Neuronal stem cell (in vitro differentiated cells): ENCODE results near the gene IPO8.

Source experiments
- DNase-seq: peaks from one replicate; pipeline ENCODE4 v3.0.0-alpha.2; 2013; ENCODE audit warnings: low spot score
- H2AFZ ChIP-seq: one replicate; pipeline ENCODE4 v1.6.1; 2013; ENCODE audit warnings: mild to moderate bottlenecking, low read length, inconsistent platforms
- H2AK5ac ChIP-seq: 2 replicates; pipeline ENCODE4 v1.6.1; 2013; ENCODE audit warnings: low read depth, mild to moderate bottlenecking, inconsistent platforms, low read length, moderate library complexity, mixed read lengths
- H2BK120ac ChIP-seq: 2 replicates; pipeline ENCODE4 v1.6.1; 2013; ENCODE audit warnings: low read depth, mild to moderate bottlenecking, inconsistent platforms, low read length, moderate library complexity, mixed read lengths
- H2BK12ac ChIP-seq: one replicate; pipeline ENCODE4 v1.6.1; 2013; ENCODE audit warnings: low read length, inconsistent platforms
- H2BK15ac ChIP-seq: 2 replicates; pipeline ENCODE4 v1.6.1; 2013; ENCODE audit warnings: mild to moderate bottlenecking, low read length, inconsistent platforms, mixed read lengths
- H2BK5ac ChIP-seq: one replicate; pipeline ENCODE4 v1.6.1; 2013; ENCODE audit warnings: inconsistent platforms, mild to moderate bottlenecking, low read length, moderate library complexity
- H3K14ac ChIP-seq: one replicate; pipeline ENCODE4 v1.6.1; 2013; ENCODE audit warnings: low read length, inconsistent platforms
- H3K18ac ChIP-seq: 2 replicates; pipeline ENCODE4 v1.6.1; 2013; ENCODE audit warnings: low read length, inconsistent platforms
- H3K23ac ChIP-seq: 2 replicates; pipeline ENCODE4 v1.6.1; 2013; ENCODE audit warnings: low read depth, mild to moderate bottlenecking, mixed read lengths, low read length, inconsistent platforms; ENCODE audit not compliant: poor library complexity
- H3K27ac ChIP-seq: replicated peaks from 3 replicates; pipeline ENCODE4 v1.5.1; 2013; ENCODE audit warnings: low read length, inconsistent platforms
- H3K27me3 ChIP-seq, 3 experiments: 2 replicates each; pipeline ENCODE4 v1.6.1; 2013; ENCODE audit warnings: low read length in 3 of 3, mild to moderate bottlenecking in 2 of 3, inconsistent platforms in 1 of 3, low read depth in 1 of 3, mixed read lengths in 1 of 3, moderate library complexity in 1 of 3; ENCODE audit not compliant: control insufficient read depth in 3 of 3, insufficient read depth in 3 of 3
- H3K36me3 ChIP-seq, 2 donors: replicated peaks in 1 of 2; 2 replicates each; pipeline ENCODE4 v1.6.1; 2013; ENCODE audit warnings: low read length in 2 of 2; ENCODE audit not compliant: control insufficient read depth in 2 of 2, insufficient read depth in 2 of 2
- H3K4ac ChIP-seq: 2 replicates; pipeline ENCODE4 v1.6.1; 2013; ENCODE audit warnings: inconsistent platforms, mild to moderate bottlenecking, low read length, moderate library complexity
- H3K4me1 ChIP-seq, 2 donors: 1 replicate in 1 of 2; 2 replicates in 1 of 2; pipeline ENCODE4 v1.6.1; 2013; ENCODE audit warnings: low read length in 2 of 2, low read depth in 1 of 2; ENCODE audit not compliant: control insufficient read depth in 2 of 2, insufficient read depth in 1 of 2
- H3K4me2 ChIP-seq: one replicate; pipeline ENCODE4 v1.6.1; 2013; ENCODE audit warnings: mild to moderate bottlenecking, low read length, inconsistent platforms; ENCODE audit not compliant: insufficient read depth, poor library complexity, severe bottlenecking
- H3K4me3 ChIP-seq, 2 donors: 2 replicates each; pipeline ENCODE4 v1.5.1; 2013; ENCODE audit warnings: low read length in 2 of 2, mild to moderate bottlenecking in 2 of 2, inconsistent platforms in 1 of 2, moderate library complexity in 1 of 2
- H3K79me1 ChIP-seq: one replicate; pipeline ENCODE4 v1.6.1; 2013; ENCODE audit warnings: low read depth, mild to moderate bottlenecking, inconsistent platforms, low read length, moderate library complexity
- H3K9ac ChIP-seq: one replicate; pipeline ENCODE4 v1.6.1; 2013; ENCODE audit warnings: mild to moderate bottlenecking, low read depth, low read length, inconsistent platforms; ENCODE audit not compliant: poor library complexity
- H3K9me3 ChIP-seq, 2 donors: replicated peaks in 1 of 2; 2 replicates each; pipeline versions ENCODE3 to v1.6.1; 2013; ENCODE audit warnings: low read length in 2 of 2, mild to moderate bottlenecking in 2 of 2, inconsistent platforms in 1 of 2, low read depth in 1 of 2, mixed read lengths in 1 of 2, moderate library complexity in 1 of 2; ENCODE audit not compliant: control insufficient read depth in 2 of 2, insufficient read depth in 1 of 2
- H4K8ac ChIP-seq: one replicate; pipeline ENCODE4 v1.6.1; 2013; ENCODE audit warnings: low read depth, mild to moderate bottlenecking, inconsistent platforms, low read length, moderate library complexity
- H4K91ac ChIP-seq: one replicate; pipeline ENCODE4 v1.6.1; 2013; ENCODE audit warnings: low read length, low read depth, mild to moderate bottlenecking, inconsistent platforms; ENCODE audit not compliant: poor library complexity
- WGBS, 2 donors: extraction: QIAGEN DNeasy Blood & Tissue Kit; methylation state at CpG; one replicate each; pipeline ENCODE4 v1.1.7; 2013; ENCODE audit warnings: missing lambda C conversion rate in 2 of 2, mixed read lengths in 1 of 2; ENCODE audit not compliant: insufficient read length in 2 of 2, insufficient replicate concordance in 1 of 2; ENCODE audit errors: extremely low coverage in 2 of 2; 5-methylcytosine and 5-hydroxymethylcytosine counted together

IPO8 gene

GRCh38 chr12:30661210-30661609 lies 34.5 kb downstream of the IPO8 start:
- Histone ChIP-seq H3K18ac (no peak overlapping the region), H4K8ac (no peak overlapping the region), H3K4me3 (no peak overlapping the region), H2BK15ac (no peak overlapping the region), H3K79me1 (no peaks in the 10 kb centered on the region), H2BK12ac (no peak overlapping the region), H3K23ac (no peak overlapping the region), H3K9ac (no peak overlapping the region), H3K14ac (no peak overlapping the region), H3K4me2 (no peak overlapping the region), H2BK5ac (no peak overlapping the region), H3K4ac (no peak overlapping the region), H2AK5ac (no peak overlapping the region), H3K4me1 (no peaks in the 10 kb centered on the region), H3K27ac (no peak overlapping the region), H3K36me3 (peaks cover 1 to 83% of the 10 kb centered on the region in 2 donors), H4K91ac (no peak overlapping the region), H2BK120ac (no peak overlapping the region), H3K27me3 (no peaks in the 10 kb centered on the region), H2AFZ (no peak overlapping the region), H3K9me3 (no peaks in the 10 kb centered on the region)
- WGBS, 2 donors: no CpG with 5 or more reads among the region's 4 CpGs
- DNase-seq: no peak

DNA sequence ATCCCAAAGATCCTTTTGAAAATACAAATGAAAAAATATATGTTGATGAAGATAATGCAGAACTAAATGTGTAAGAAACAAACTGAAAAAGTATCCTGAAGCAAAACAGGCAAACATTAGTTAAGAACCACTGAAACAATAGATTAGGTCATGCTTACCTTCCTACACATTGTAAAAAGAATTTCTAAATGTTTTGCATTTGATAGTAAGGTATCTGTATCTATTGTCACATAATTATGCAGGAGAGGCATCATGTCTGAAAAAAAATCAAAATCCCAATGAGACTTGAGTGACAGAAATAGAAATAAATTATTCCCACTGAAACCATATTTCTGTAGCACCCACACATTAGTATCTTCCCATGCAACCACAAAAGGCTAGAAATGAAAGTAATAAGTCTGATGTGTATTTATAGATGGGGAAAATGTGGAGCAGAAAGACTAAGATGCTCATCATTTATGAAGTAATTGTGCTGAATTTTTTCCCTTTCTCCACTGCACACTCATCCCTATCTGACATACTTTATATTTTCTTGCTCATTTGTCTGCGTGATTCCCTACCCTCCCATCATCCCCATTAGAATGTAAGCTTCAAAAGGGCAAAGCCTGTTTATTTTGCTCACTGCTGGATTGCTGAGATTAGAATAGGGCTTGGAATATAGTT lies 43.5 kb downstream of the IPO8 start:
- DNase-seq: no peak
- Histone ChIP-seq H2BK120ac (no peak overlapping the region), H2BK12ac (no peak overlapping the region), H3K4ac (no peak overlapping the region), H2BK5ac (no peak overlapping the region), H3K4me1 (no peaks in the 10 kb centered on the region), H2AK5ac (no peak overlapping the region), H2BK15ac (no peak overlapping the region), H3K27ac (no peak overlapping the region), H3K9me3 (no peaks in the 10 kb centered on the region), H4K8ac (no peak overlapping the region), H3K36me3 (peaks cover 0 to 48% of the 10 kb centered on the region in 2 donors), H3K27me3 (no peaks in the 10 kb centered on the region), H3K23ac (no peak overlapping the region), H3K4me3 (no peak overlapping the region), H4K91ac (no peak overlapping the region), H3K18ac (no peak overlapping the region), H3K14ac (no peak overlapping the region), H3K4me2 (no peak overlapping the region), H3K79me1 (peaks cover 1% of the 10 kb centered on the region), H3K9ac (no peak overlapping the region), H2AFZ (no peak overlapping the region)
- no CpG with 5 or more reads among the region's 1 CpG for WGBS, 2 donors

DNA sequence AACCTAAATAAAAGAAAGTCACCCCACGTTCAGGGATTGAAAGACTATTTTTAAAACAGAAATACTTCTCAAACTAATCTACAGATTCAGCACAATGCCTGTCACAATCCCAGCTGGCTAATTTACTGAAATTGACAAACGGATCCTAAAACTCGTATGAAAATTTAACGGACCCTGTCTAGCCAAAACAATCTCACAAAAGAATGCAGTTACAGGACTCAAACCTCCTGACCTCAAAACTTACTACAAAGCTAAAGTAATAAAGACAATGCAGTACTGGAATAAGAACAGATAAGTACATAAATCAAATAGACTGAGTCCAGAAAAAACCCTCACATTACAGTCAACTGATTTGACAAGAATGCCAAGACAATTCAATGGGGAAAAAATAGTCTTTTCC lies 48.8 kb downstream of the IPO8 start:
- Histone ChIP-seq H3K27me3 (no peaks in the 10 kb centered on the region), H2BK5ac (no peak overlapping the region), H2BK120ac (no peak overlapping the region), H3K4me3 (no peak overlapping the region), H3K4me1 (no peaks in the 10 kb centered on the region), H2BK12ac (no peak overlapping the region), H4K8ac (no peak overlapping the region), H4K91ac (no peak overlapping the region), H2BK15ac (no peak overlapping the region), H3K14ac (no peak overlapping the region), H3K9ac (no peak overlapping the region), H3K36me3 (peaks cover 0 to 30% of the 10 kb centered on the region in 2 donors), H3K27ac (no peak overlapping the region), H3K4ac (no peak overlapping the region), H3K23ac (no peak overlapping the region), H3K9me3 (no peaks in the 10 kb centered on the region), H3K4me2 (no peak overlapping the region), H2AFZ (no peak overlapping the region), H3K18ac (no peak overlapping the region), H3K79me1 (peaks cover 1% of the 10 kb centered on the region), H2AK5ac (no peak overlapping the region)
- no peak for DNase-seq
- WGBS, 2 donors: no CpG with 5 or more reads among the region's 4 CpGs

DNA sequence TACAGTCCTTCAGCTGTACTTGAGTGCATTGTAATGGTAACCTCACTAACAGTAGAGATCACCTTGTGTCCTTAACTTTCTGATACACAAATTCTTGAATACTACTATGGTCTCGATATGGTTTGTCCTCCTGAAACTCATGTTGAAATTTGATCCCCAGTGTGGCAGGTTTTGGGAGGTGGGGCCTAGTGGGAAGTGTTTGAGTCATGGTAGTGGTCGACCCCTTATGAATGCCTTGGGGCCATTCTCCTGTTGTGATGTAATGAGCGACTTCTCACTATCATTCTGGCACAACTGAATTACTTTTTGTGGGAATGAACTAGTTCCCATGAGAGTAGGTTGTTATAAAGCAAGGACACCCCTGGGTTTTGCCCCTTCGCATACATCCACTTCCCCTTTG lies 52.3 kb downstream of the IPO8 start:
- H2BK5ac ChIP-seq: no peak overlapping the region
- H2BK120ac ChIP-seq: no peak overlapping the region
- no peak overlapping the region for H3K9ac ChIP-seq
- no peak overlapping the region for H2BK15ac ChIP-seq
- peaks cover 1% of the 10 kb centered on the region for H3K79me1 ChIP-seq
- no peak overlapping the region for H3K27ac ChIP-seq
- no CpG with 5 or more reads among the region's 4 CpGs for WGBS, 2 donors
- no peaks in the 10 kb centered on the region for H3K27me3 ChIP-seq
- DNase-seq: no peak
- no peak overlapping the region for H2AFZ ChIP-seq
- H3K18ac ChIP-seq: no peak overlapping the region
- no peak overlapping the region for H2AK5ac ChIP-seq
- no peak overlapping the region for H3K4me3 ChIP-seq
- H3K23ac ChIP-seq: no peak overlapping the region
- H3K4me2 ChIP-seq: no peak overlapping the region
- no peak overlapping the region for H4K8ac ChIP-seq
- no peaks in the 10 kb centered on the region for H3K4me1 ChIP-seq
- H3K9me3 ChIP-seq: no peaks in the 10 kb centered on the region
- no peak overlapping the region for H3K4ac ChIP-seq
- peaks cover 0 to 23% of the 10 kb centered on the region in 2 donors for H3K36me3 ChIP-seq
- no peak overlapping the region for H2BK12ac ChIP-seq
- no peak overlapping the region for H3K14ac ChIP-seq
- H4K91ac ChIP-seq: no peak overlapping the region
